HG03139 (cell line): Measurements from ENCODE around the gene RFT1.
"Not testable (repeated sequence)": the region's sequence is repeated elsewhere in the genome, so short reads cannot be mapped to it uniquely, and the experiment has no call there.

ENCODE experiments used
- ATAC-seq: cut with Tn5 transposase; IDR thresholded peaks from one replicate; pipeline ENCODE4 v1.9.1; 2021; ENCODE audit not compliant: unreplicated experiment

The RFT1 gene

GRCh38 chr3:53163444-53164387 is 33.5 kb upstream of the RFT1 start:
- ATAC-seq: no peak

- ATAC-seq: peak; percentile 27
These were observed 32.6 kb upstream of the RFT1 start for GRCh38 chr3:53162672-53163443.

DNA sequence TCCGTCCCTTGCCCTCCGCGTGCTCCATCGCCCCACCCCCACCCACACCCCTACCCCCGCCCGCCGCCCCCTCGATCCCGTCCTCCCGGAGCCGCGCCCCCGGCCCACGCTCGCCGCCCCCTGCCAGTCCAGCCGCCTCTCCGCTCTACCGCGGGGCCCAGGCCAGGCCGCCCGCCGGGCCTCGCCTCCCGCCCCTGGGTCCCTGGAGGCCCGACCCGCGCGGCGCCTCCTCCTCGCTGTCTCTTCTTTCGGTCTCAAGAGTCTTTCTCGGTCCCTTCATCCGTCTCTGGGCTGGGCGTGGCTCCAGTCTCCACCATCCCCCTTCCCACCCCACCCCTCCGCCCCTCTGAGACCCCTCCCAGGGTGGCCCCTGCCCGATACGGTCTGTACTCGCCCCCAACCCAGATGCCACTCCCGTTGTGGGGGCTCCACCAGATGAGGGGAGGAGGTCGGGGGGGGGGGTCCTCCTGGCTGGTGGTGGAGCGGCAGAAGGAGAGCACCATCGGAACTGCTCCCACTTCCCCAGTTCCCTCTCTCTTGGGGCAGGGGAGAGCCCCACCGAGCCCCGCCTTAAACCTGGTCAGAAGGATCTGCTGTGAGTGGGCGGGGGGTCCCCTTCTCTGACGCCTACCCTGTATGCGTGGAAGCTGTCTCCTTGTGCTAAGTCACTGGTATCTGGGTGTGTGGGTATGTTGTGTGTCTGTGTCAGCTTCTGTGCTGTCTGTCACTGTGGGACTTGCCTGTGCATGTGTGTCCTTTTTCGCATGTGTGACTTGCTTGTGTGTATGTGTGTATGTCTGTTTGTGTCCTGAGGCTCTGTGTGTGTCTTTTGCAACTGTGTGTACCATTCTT is 31.8 kb upstream of the RFT1 start:
- ATAC-seq: no peak

DNA sequence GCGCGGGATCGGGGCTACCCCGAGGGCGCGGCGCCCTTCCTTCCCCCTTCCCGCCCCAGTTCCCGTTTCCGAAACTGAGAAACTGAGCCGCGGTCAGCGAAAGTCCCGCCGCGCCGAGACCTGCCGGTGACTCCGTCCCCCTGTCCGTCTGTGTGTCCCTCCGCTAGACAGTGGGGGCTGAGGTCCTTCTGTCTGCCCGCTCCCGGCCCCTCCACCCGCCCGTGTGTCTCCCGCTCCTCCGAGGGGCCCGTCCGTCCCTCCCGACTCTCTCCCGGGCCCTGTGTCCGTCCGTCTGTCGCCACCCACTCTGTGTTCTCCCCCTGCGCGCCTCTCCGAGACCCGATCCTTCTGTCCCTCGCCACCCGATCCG is 31.2 kb upstream of the RFT1 start:
- peak; percentile 3 for ATAC-seq

DNA sequence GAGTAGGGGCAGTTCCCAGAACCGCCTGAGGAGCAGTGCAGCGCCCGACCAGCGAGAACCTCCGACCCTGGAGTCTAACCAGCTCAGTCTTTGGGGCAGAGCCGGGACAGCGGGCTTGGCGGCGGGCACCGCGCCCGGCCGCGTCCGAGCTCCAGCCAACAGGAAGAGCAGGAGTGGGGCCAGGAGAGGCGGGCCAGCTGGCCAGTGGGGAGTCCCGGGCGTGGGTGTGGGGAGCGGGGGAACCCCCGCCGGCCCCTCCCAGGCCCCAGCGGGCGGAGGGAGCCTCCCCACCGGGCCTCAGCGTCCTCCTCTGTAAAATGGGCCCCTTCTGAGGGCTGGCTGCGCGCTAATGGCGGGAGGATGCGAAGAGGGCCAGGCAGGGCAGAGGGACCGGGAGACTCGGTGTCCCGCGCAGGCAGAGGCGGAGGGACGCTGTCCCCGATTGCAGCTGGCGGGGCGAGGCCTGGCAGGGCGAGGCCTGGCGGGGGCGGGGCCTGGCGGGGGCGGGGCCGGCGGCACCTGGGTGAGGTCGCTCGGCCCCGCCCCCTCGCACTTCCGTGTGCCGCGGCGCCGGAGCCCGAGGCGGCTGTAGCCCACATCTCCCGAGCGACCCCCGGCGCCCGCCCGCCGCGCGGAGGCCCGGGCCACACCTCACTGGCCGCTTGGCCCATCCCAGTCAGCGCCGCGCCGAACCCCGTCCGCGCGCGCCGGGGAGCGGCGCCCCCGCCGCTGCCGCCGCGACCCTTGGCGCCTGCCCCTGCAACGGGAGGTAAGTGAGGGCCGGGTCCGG is 30.6 kb upstream of the RFT1 start, which contains the start of gene PRKCD:
Gene PRKCD, plus strand, starts transcription at position 550 of the 790 bp plus-strand sequence. CDS start 17,214 bp downstream, outside the sequence.
- peak; percentile 49 for ATAC-seq

GRCh38 chr3:53160061-53160659 is 29.9 kb upstream of the RFT1 start:
- ATAC-seq: no peak

DNA sequence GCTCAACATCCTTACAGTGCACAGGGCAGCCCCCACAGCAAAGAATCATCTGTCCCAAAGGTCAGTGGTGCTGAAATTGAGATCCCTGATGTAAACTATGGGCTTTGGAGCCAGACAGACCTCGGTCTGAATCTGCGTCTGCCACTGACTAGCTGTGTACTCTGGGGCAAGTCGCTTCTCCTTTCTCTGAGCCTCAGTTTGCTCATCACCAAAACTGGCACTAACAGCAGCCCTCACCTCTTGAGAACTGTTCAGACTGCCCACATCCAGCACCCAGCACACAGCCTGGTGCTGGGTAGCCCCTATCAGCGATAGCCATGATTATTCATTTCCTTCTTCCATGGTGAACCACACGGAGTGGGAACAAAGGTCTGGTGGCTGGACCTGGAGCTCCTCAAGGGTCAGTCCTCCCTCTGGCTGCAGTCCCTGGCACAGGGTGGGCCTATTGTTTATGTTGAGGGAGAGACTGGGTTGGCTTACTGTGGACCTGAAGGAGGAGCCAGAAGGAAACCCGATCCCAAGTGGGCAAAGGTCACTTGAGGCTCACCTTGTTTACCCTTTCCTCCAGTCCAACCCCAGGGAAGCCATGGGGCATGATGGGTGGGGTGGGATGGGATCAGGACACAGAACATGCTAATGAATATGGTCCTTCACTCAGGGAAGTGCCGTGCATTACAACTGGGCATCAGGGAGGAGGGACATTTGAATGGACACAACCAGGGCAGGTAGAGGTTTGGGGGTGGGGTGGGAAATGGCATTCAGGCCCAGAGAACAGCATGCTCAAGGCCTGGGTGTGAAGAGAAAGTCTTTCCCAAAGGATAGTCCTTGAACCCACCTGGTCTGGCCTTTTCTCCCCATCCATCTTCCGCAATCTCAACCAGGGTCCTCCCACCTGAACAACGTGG is 29.2 kb upstream of the RFT1 start:
- ATAC-seq: no peak

DNA sequence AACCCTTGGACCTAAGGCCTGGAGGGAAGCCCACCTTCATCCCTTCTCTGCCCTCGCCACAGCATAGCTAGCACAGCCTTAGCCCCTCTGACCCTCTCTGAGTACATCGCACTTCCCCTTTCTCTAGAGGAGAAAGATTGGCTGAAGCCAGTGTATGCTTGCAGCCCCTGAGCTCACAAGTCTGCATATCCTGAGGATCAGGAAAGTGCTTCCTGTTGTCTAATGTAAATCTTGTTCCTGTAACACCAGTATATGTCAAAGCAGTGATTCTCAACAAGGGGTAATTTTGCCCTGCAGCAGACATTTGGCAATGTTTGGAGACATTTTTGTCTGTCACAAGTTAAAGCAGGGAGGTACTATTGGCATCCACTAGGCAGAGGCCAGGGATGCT is 28.5 kb upstream of the RFT1 start:
- no peak for ATAC-seq

DNA sequence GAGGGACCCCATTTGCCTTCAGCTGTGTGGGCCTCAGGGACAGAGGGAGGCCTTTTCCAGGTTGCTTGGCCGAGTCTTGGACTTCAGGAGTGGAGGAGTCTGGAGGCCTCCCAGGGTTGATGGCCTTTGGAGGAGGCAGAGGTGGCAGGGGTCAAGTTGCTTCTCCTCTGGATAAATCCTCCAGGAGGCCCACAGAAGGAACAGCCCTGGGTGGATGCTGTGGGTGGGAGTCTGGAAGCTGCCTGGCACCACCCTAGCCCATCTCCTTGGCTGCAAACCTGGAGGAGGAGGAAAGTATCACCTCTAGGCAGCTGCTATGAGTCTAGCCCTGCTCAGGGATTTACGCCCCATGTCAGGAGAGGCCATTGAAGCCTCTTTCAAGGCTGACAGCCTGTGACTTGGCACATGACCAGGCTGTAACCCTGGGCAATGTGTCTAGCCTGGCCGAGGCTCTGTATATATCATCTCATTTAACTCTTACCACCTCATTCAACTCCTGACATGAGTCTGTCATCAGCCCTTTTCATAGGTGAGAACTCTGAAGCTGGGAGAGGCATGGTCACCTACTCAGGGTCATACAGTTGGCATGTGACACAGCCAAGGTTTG is 27.8 kb upstream of the RFT1 start:
- no peak for ATAC-seq

DNA sequence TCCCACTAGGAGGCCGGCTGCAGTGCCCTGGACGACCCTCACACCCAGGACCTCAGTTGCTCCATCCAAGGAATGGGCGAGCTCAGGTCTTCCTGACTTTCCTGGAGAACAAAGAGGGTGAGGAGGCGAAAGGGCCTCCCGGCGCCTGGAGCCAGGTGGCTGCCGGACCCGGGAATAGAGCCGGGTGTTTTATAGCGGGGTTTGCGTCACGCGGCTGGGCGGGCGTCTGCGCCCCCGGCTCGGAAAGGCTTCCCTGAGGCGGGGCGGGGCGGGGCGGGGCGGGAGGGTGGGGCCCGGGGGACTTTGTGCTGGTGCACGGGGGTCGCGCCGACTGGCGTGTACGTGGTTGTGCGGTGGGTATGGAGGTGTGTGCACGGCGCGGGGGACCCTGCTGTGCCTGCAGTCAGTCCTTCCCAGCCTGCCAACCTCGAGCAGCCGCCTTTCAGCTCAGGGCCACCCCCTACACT is 26.2 kb upstream of the RFT1 start:
- ATAC-seq: no peak

- ATAC-seq: no peak
These were observed 25.5 kb upstream of the RFT1 start for GRCh38 chr3:53155760-53156159.

DNA sequence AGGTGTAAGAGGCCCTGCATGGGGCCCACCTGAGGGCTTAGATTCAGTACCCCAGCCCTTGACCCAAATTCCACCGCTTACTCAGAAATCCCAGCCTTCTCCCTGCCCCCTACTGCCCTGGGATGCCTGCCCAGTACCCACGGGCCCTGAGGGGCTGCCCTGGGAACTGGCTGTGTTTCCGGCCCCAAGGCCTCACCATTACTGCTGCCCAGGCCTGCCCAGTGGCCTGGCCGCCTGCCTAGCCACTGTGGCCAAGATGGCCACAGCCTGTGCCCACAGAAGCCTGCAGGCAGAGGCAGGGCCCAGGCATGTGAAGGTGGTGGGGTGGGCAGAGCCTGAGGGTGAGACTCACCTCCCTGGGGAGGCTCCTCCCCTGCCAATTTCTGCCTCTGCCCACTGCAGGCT is 24.6 kb upstream of the RFT1 start:
- ATAC-seq: no peak

DNA sequence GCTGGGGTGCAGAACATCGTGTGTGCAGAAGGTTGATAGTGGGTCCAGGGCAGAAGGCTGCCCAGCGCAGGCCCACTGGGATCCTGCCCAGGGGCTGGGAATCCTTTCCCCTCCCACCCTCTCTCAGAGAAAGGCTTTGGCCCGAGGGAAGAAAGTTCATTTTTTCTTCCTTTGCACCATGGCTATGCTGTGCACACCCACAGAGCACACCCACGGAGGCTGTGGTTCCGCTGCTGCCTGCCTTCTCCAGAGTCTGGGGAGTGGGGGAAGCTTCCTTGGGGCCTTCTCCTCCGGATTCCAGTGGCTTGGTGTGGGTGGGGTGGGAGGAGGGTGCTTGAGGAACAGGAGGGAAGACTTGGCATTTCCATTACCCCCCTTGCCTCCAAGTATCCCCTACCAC is 23.7 kb upstream of the RFT1 start:
- ATAC-seq: no peak

DNA sequence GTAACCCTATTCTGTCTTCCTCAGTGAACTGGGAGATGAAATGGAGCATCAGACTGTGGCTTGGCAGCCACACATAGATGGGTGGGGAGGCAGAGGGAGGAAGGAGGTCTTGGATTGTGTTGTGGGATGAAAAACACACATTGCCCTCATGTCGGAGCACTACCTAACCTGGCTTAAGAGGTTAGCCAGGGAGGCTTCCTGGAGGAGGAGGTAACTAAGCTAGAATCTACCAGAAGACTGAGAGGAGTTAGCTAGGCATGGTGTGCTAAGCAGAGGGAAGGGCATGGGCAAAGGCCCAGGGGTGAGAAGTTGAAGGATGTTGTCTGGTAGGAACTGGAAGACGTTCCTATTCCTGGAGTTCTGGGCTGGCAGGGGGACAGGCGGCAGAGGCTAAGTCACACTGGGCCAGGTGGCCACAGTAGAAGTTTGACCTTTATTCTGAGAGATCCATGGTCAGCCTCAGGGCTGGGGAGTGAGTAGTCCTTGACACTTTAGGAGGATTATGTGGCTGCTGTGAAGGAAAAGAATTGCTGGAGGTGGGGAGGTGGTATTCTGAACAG is 23.1 kb upstream of the RFT1 start:
- no peak for ATAC-seq

- no peak for ATAC-seq
These were observed 21.8 kb upstream of the RFT1 start for GRCh38 chr3:53151870-53152660.

GRCh38 chr3:53151465-53151864 is 21.2 kb upstream of the RFT1 start:
- no peak for ATAC-seq

GRCh38 chr3:53151086-53151438 is 20.8 kb upstream of the RFT1 start:
- not testable (repeated sequence) for ATAC-seq
